Choroid plexus epithelial cell (primary cell): Measurements from ENCODE around the gene OPHN1.

Source experiments
- DNase-seq: peaks from one replicate; pipeline ENCODE4 v3.0.0-alpha.2; 2010; ENCODE audit warnings: low read depth
- H3K4me3 ChIP-seq: 2 replicates; pipeline ENCODE4 v1.5.1; 2011; ENCODE audit warnings: low read depth, mild to moderate bottlenecking, control low read depth, low read length, moderate library complexity
- TF ChIP-seq, protein P1 (sequence below): conservative IDR thresholded peaks from 2 replicates; pipeline ENCODE4 v1.5.1; 2011; ENCODE audit warnings: low read depth, mild to moderate bottlenecking, control low read depth, inconsistent platforms, low read length, moderate library complexity

The OPHN1 gene

DNA sequence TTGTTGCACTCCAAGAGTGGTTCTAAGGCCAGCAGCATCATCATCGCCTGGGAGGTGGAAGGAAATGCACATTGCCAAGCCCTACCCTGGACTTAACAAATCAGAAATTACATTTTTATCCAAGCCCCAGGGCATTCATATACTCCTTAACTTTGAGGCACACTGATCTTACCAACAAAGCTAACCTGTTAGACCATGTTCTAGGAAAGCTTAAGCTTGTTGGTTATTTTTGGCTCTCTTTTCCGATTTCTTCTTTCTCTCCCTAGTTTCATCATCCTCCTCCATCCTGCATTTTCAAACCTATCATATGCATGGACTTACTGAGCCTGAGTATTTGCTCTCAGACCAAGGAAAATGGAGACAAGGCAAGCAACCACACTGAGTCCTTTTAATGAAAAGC is 133.4 kb downstream of the OPHN1 start:
- TF ChIP-seq, protein P1, sequence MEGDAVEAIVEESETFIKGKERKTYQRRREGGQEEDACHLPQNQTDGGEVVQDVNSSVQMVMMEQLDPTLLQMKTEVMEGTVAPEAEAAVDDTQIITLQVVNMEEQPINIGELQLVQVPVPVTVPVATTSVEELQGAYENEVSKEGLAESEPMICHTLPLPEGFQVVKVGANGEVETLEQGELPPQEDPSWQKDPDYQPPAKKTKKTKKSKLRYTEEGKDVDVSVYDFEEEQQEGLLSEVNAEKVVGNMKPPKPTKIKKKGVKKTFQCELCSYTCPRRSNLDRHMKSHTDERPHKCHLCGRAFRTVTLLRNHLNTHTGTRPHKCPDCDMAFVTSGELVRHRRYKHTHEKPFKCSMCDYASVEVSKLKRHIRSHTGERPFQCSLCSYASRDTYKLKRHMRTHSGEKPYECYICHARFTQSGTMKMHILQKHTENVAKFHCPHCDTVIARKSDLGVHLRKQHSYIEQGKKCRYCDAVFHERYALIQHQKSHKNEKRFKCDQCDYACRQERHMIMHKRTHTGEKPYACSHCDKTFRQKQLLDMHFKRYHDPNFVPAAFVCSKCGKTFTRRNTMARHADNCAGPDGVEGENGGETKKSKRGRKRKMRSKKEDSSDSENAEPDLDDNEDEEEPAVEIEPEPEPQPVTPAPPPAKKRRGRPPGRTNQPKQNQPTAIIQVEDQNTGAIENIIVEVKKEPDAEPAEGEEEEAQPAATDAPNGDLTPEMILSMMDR, result no peak
- no peak for DNase-seq
- H3K4me3 ChIP-seq, result no peak overlapping the region

DNA sequence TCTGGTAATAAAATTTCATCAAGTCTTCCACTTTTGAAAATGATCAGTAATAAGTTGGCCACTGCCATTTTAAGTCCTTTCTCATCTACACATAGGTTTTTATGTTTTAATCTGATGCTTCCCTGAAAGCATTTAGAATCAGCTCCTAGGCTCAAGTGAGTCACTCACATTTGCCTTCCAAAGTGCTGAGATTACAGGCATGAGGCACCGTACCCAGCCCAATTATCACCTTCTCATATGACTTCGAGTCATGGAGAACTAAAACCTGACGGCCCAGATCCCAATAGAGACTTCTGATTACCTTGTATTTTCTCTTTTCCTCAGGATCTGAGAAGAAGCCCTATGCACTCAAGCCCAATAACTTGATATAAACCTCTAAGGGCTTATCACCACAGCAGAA is 140.8 kb downstream of the OPHN1 start:
- TF ChIP-seq, protein P1, result no peak
- no peak overlapping the region for H3K4me3 ChIP-seq
- DNase-seq, result peak; percentile 2

DNA sequence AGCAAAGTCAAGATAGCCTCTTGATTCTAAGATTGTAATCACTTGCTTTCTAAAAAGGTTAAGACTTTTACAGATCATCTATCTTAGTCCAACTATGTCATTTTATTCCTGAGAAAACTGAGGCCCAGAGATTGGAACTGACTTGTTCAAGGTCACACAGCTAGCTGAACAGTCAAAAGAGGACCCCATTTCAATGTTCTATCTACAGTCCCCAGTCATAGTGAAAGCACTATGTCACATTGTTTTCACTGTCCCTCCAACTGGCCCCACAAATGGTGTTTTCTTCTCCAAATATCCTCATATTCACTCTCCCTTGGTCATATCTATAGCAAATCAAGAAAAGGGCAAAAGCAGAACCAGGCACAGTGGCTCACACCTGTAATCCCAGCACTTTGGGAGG is 145.2 kb downstream of the OPHN1 start:
- DNase-seq, result no peak
- H3K4me3 ChIP-seq, result no peak overlapping the region
- TF ChIP-seq, protein P1, result no peak

DNA sequence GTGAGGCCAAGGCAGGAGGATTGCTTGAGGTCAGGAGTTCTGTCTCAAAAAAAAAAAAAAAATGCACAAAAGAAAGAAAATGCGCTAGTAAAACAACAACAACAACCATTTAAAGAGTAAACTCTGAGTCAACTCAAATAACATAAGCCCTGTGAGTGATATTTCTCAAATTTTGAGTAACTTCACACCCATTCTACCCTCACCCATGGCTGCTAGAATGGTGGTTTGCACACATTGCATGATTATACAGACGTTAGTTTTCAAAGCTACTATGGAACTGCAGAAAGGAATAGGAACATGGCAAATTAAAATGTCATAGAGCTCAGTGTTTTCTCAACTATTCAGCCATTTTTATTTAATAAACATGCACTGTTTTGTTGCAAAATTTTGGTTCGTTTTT is 145.9 kb downstream of the OPHN1 start:
- no peak overlapping the region for H3K4me3 ChIP-seq
- no peak for DNase-seq
- TF ChIP-seq, protein P1, result no peak

DNA sequence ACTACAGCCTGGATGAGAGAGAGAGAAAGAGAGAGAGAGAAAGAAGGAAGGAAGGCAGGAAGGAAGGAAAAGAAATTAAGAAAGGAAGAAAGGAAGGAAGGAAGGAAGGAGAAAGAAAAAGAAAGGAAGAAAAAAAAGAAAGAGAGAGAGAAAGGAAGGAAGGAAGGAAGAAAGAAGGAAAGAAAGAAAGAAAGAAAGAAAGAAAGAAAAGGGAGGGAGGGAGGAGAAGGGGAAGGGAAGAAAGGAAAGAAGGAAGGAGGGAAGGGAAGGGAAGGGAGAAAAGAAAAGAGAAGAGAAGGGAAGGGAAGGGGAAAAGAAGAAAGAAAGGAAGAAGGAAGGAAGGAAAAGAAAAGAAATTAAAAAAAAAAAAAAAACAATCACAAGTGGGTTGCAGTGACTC is 146.3 kb downstream of the OPHN1 start:
- no peak overlapping the region for H3K4me3 ChIP-seq
- TF ChIP-seq, protein P1, result no peak
- DNase-seq, result no peak

DNA sequence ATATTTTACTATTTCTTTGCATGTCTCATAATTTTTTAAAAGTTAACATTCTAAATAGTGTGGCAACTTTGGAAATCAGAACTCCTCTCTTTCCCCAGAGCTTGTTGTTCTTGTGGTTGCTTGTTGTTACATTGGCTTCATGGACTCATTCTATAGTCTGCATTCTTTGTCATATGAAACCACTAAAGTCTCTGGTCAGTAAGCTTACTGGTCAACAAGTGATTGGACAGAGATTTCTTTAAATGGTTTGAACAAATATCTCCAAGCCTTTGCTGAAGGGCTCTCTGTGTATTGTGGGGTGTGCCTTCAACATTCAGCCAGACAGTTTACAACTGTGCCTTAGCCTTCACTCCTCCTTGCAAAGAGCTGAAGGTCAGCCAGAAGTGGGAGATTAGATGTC is 147.2 kb downstream of the OPHN1 start:
- TF ChIP-seq, protein P1, result no peak
- no peak overlapping the region for H3K4me3 ChIP-seq
- peak; percentile 46 for DNase-seq

DNA sequence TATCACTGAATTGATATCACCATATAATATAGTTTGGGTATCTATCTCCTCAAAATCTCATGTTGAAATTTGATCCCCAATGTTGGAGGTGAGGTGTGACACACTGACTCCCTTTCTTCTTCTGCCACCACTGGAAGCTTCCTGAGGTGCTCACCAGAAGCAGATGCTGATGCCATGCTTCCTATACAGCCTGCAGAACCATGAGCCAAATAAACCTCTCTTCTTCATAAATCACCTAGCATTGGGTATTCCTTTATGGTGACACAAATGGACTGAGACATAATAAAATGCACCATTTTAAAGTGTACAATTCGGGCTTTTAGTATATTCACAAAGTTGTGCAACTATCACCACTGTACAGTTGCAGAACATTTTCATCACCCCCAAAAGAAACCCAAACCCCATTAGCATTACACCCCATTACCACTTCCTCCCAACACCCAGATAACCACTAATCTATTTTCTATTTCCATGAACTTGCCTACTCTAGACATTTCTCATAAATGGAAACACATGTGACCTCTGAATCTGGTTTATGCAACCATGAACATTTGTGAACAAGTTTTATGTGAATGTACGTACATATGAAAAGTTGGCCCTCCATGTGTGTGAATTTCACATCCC is 148.9 kb downstream of the OPHN1 start:
- TF ChIP-seq, protein P1, result no peak
- DNase-seq, result no peak
- H3K4me3 ChIP-seq, result no peak overlapping the region
